ENCODE data around the gene TNFRSF1B.

The TNFRSF1B gene

DNA sequence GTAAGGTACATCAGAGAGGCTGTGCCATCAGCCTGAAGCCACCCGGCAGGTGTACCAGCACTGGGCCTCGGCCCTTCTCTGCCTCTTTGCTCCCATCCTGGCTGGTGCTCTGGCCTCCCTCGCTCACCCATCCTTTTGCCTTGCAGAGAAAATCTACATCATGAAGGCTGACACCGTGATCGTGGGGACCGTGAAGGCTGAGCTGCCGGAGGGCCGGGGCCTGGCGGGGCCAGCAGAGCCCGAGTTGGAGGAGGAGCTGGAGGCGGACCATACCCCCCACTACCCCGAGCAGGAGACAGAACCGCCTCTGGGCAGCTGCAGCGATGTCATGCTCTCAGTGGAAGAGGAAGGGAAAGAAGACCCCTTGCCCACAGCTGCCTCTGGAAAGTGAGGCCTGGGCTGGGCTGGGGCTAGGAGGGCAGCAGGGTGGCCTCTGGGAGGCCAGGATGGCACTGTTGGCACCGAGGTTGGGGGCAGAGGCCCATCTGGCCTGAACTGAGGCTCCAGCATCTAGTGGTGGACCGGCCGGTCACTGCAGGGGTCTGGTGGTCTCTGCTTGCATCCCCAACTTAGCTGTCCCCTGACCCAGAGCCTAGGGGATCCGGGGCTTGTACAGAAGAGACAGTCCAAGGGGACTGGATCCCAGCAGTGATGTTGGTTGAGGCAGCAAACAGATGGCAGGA, 24.5 kb upstream of the TNFRSF1B start:
- DNase-seq = no peak

DNA sequence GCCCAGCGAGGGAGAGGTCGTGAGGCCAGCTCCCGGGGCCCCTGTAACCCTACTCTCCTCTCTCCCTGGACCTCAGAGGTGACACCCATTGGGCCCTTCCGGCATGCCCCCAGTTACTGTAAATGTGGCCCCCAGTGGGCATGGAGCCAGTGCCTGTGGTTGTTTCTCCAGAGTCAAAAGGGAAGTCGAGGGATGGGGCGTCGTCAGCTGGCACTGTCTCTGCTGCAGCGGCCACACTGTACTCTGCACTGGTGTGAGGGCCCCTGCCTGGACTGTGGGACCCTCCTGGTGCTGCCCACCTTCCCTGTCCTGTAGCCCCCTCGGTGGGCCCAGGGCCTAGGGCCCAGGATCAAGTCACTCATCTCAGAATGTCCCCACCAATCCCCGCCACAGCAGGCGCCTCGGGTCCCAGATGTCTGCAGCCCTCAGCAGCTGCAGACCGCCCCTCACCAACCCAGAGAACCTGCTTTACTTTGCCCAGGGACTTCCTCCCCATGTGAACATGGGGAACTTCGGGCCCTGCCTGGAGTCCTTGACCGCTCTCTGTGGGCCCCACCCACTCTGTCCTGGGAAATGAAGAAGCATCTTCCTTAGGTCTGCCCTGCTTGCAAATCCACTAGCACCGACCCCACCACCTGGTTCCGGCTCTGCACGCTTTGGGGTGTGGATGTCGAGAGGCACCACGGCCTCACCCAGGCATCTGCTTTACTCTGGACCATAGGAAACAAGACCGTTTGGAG, 23.7 kb upstream of the TNFRSF1B start:
- no peak for DNase-seq

DNA sequence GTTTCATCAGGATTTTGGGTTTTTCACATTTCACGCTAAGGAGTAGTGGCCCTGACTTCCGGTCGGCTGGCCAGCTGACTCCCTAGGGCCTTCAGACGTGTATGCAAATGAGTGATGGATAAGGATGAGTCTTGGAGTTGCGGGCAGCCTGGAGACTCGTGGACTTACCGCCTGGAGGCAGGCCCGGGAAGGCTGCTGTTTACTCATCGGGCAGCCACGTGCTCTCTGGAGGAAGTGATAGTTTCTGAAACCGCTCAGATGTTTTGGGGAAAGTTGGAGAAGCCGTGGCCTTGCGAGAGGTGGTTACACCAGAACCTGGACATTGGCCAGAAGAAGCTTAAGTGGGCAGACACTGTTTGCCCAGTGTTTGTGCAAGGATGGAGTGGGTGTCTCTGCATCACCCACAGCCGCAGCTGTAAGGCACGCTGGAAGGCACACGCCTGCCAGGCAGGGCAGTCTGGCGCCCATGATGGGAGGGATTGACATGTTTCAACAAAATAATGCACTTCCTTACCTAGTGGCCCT, 23.1 kb upstream of the TNFRSF1B start:
- DNase-seq = peak; percentile 99

GRCh38 chr1:12144236-12144635, 22.6 kb upstream of the TNFRSF1B start:
- peak; percentile 33 for DNase-seq

GRCh38 chr1:12144969-12145368, 21.8 kb upstream of the TNFRSF1B start:
- DNase-seq = no peak

- no peak for DNase-seq
These were observed 21.0 kb upstream of the TNFRSF1B start for GRCh38 chr1:12145616-12146342.

GRCh38 chr1:12146343-12147112, 20.3 kb upstream of the TNFRSF1B start:
- no peak for DNase-seq

GRCh38 chr1:12147201-12147701, 19.5 kb upstream of the TNFRSF1B start:
- DNase-seq = no peak

- DNase-seq = peak; percentile 31
These were observed 18.4 kb upstream of the TNFRSF1B start for GRCh38 chr1:12148160-12148957.

DNA sequence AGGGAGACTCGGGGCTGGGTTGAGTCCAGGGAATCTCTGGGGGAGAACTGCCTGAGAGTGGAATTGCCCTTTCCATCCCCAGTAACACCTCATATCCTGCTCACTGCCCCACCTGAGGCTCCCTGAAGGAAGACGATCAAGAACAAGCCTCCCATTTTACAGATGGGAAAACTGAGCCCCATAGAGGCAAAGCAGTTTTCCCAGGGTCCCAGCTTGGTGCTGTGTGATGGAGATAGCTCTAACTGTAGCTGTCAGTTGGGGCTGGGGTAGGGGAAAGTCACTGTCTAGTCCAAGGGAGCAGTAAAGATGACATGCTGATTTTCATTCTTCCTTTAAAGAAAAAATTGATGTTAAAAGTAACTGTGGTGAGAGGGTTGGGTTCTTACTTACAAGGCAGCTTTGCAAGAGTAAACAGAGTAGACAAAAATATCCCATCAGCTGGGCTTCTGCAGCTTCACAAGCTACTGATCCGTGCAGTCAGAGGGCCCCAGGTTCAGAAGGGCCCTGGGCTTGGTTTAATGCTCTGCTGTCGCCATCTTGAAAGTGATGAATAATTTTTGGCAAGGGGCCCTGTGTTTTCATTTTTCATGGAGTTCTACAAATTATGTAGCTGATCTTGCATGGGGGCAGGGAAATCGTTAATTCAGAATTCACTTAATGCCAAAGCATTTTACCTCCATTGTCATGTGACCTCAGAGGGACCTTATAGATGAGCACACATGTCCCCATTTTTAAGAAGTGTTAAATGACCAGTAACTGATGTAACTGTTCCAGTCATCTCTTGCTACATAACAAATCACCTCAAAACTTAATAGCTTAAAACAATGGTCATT, 17.6 kb upstream of the TNFRSF1B start:
- DNase-seq = no peak

- no peak for DNase-seq
These were observed 17.0 kb upstream of the TNFRSF1B start for GRCh38 chr1:12149791-12150175.

- DNase-seq = no peak
These were observed 16.2 kb upstream of the TNFRSF1B start for GRCh38 chr1:12150456-12151200.

GRCh38 chr1:12151465-12151864, 15.3 kb upstream of the TNFRSF1B start:
- DNase-seq = no peak

- no peak for DNase-seq
These were observed 14.5 kb upstream of the TNFRSF1B start for GRCh38 chr1:12152113-12152891.

- DNase-seq = peak; percentile 97
These were observed 13.5 kb upstream of the TNFRSF1B start for GRCh38 chr1:12153181-12153785.

- no peak for DNase-seq
These were observed 11.5 kb upstream of the TNFRSF1B start for GRCh38 chr1:12155328-12155727.

DNA sequence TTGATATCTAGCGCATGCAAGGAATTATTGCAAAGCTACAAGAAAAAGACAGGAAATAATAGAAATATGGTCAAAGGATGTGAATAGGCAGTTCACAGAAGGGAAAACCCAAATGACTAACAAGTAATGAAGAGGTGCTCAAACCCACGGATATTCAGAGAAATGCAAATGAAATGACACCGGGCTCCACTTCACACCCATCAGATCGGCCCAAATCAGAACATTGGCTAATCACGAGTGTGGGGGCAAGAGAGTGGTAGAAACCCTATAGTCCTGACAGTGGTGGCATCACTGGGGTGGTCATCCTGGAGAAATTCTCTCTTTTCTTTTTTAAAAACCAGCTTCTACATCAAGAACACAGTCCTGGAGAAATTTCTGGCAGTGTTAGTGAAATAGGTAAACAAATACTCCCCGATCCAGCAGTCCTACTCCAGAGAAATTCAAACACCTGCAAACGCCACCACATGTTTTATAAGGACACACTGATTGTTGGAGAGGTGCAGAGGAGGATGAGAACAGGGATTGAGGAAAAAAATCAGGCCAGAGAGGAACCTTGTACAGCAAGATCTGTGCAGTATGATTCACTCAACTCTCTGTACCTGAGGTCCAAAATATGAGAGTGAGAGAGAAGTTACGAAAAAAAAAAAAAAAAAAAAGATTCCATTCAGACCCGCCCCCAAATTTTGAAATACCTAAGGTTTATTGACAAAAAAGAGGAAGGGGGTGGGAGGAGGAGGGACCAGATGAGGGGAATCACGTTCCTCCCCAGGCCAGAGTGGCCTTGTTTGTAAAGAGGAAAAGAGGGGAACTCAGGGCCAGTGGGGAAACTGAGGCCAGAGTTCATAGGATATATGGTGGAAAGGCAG, 9.2 kb upstream of the TNFRSF1B start:
- no peak for DNase-seq
